Fibroblast of lung (primary cell): ENCODE measurements around the gene SLC2A1. TPM values are rescaled to one million over a fixed set of nuclear protein-coding genes. Genes with fewer than 3 reads are reported as not detected.
A peak's percentile ranks its signal among the peaks of the same experiment; 100 is the strongest.

ENCODE experiments used
- DNase-seq, 2 donors: peaks; one replicate each; pipeline versions ENCODE4 v3.0.0 to v3.0.0-alpha.2; 2010; ENCODE audit warnings: low read depth in 2 of 2
- H2AFZ ChIP-seq: 2 replicates; pipeline ENCODE4 v1.5.1; 2012; ENCODE audit warnings: low read length, control low read depth, inconsistent platforms
- H3K27ac ChIP-seq: 2 replicates; pipeline ENCODE4 v1.5.1; 2011; ENCODE audit warnings: low read length, control low read depth; ENCODE audit not compliant: insufficient read depth
- H3K27me3 ChIP-seq: 2 replicates; pipeline ENCODE4 v1.5.1; 2011; ENCODE audit warnings: mild to moderate bottlenecking, low read length; ENCODE audit not compliant: control insufficient read depth, insufficient read depth
- H3K36me3 ChIP-seq: 2 replicates; pipeline ENCODE4 v1.5.1; 2011; ENCODE audit warnings: low read length; ENCODE audit not compliant: control insufficient read depth, insufficient read depth
- H3K4me1 ChIP-seq: 2 replicates; pipeline ENCODE4 v1.5.1; 2011; ENCODE audit warnings: low read length; ENCODE audit not compliant: control insufficient read depth, insufficient read depth; ENCODE audit errors: extremely low read depth
- H3K4me2 ChIP-seq: 2 replicates; pipeline ENCODE4 v1.5.1; 2011; ENCODE audit warnings: low read length, control low read depth; ENCODE audit not compliant: insufficient read depth; ENCODE audit errors: extremely low read depth
- H3K4me3 ChIP-seq, 4 experiments: fragments of 200-600 bp in 1 of 4; sonication (generic) in 1 of 4; replicated peaks in 1 of 4; 2 replicates each; pipeline ENCODE4 v1.5.1; 2011 to 2016; ENCODE audit warnings: low read length in 4 of 4, low read depth in 3 of 4, mild to moderate bottlenecking in 3 of 4, control low read depth in 2 of 4, inconsistent platforms in 1 of 4, mixed read lengths in 1 of 4; ENCODE audit not compliant: insufficient read depth in 1 of 4; ENCODE audit errors: control extremely low read depth in 1 of 4
- H3K79me2 ChIP-seq: 2 replicates; pipeline ENCODE4 v1.5.1; 2012; ENCODE audit warnings: mild to moderate bottlenecking, low read length, inconsistent platforms; ENCODE audit not compliant: control insufficient read depth, insufficient read depth
- H3K9ac ChIP-seq: 2 replicates; pipeline ENCODE4 v1.5.1; 2011; ENCODE audit warnings: mild to moderate bottlenecking, low read length, control low read depth; ENCODE audit not compliant: insufficient read depth
- H3K9me3 ChIP-seq: 2 replicates; pipeline ENCODE4 v1.5.1; 2012; ENCODE audit warnings: low read depth, low read length; ENCODE audit not compliant: control insufficient read depth, insufficient read depth
- H4K20me1 ChIP-seq: 2 replicates; pipeline ENCODE4 v1.5.1; 2011; ENCODE audit warnings: low read length; ENCODE audit not compliant: control insufficient read depth, insufficient read depth; ENCODE audit errors: extremely low read depth
- CTCF ChIP-seq, 2 donors: IDR thresholded peaks in 1 of 2; conservative IDR thresholded peaks in 1 of 2; 1 replicate in 1 of 2; 2 replicates in 1 of 2; pipeline ENCODE4 v1.5.1; 2011 to 2012; ENCODE audit warnings: low read length in 2 of 2, control low read depth in 1 of 2, inconsistent platforms in 1 of 2, low read depth in 1 of 2, mild to moderate bottlenecking in 1 of 2
- EZH2 ChIP-seq: IDR thresholded peaks from 2 replicates; pipeline ENCODE4 v1.5.1; 2012; ENCODE audit warnings: low read length, control low read depth, mild to moderate bottlenecking; ENCODE audit errors: missing control alignments
- polyA plus RNA-seq, 2 donors: library from polyadenylated mRNA; depleted of rRNA in 1 of 2; stranded (reverse) in 1 of 2; unstranded in 1 of 2; fragments of >200 nt; gene quantifications; 2 replicates each; pipeline ENCODE4 v1.2.1, GENCODE V29; 2011 to 2012; ENCODE audit warnings: missing spikeins in 1 of 2
- total RNA-seq: library from RNA; depleted of rRNA; stranded (reverse); fragments of >200 nt; gene quantifications from 2 replicates; pipeline ENCODE4 v1.2.1, GENCODE V29; 2014

SLC2A1 gene
- total and polyA plus RNA-seq, 2 donors (not counting 1 experiment from before 2014, with no cell fraction given), result 29.9 to 56.5 TPM

GRCh38 chr1:42968654-42969053, 10.0 kb upstream of the SLC2A1 start:
- H3K4me1 ChIP-seq, result peaks cover 3% of the 10 kb centered on the region
- H3K9me3 ChIP-seq, result no peaks in the 10 kb centered on the region
- no peak overlapping the region for H3K27ac ChIP-seq
- no peaks in the 10 kb centered on the region for H3K79me2 ChIP-seq
- H3K4me2 ChIP-seq, result no peak overlapping the region
- no peak for TF ChIP-seq CTCF (conservative IDR thresholded peaks at IDR 0.05 in 1 of 2, IDR thresholded peaks at IDR 0.05 in 1 of 2; ENCODE audit: low read depth in 1 of 2, low read length in 2 of 2)
- TF ChIP-seq EZH2, result no peak
- no peak overlapping the region for H3K4me3 ChIP-seq
- H3K36me3 ChIP-seq, result no peaks in the 10 kb centered on the region
- no peaks in the 10 kb centered on the region for H4K20me1 ChIP-seq
- no peak for DNase-seq
- H2AFZ ChIP-seq, result no peak overlapping the region
- no peaks in the 10 kb centered on the region for H3K27me3 ChIP-seq
- H3K9ac ChIP-seq, result no peak overlapping the region

- H3K4me3 ChIP-seq, result no peak overlapping the region
- H3K4me2 ChIP-seq, result peak overlapping the region; percentile 54
- no peak overlapping the region for H2AFZ ChIP-seq
- no peaks in the 10 kb centered on the region for H4K20me1 ChIP-seq
- H3K27ac ChIP-seq, result peak overlapping the region; percentile 66
- peaks cover 13% of the 10 kb centered on the region for H3K4me1 ChIP-seq
- no peaks in the 10 kb centered on the region for H3K27me3 ChIP-seq
- H3K79me2 ChIP-seq, result no peaks in the 10 kb centered on the region
- TF ChIP-seq CTCF (conservative IDR thresholded peaks at IDR 0.05 in 1 of 2, IDR thresholded peaks at IDR 0.05 in 1 of 2; ENCODE audit: low read depth in 1 of 2, low read length in 2 of 2) (no peak), EZH2 (no peak)
- H3K9me3 ChIP-seq, result no peaks in the 10 kb centered on the region
- DNase-seq, result peak; percentile 83 to 97
- H3K9ac ChIP-seq, result no peak overlapping the region
- H3K36me3 ChIP-seq, result no peaks in the 10 kb centered on the region
Observed at GRCh38 chr1:42966688-42967612, 8.3 kb upstream of the SLC2A1 start.

- DNase-seq, result no peak
Observed at GRCh38 chr1:42965378-42965777, 6.7 kb upstream of the SLC2A1 start.

More at GRCh38 chr1:42965378-42965777, 6.7 kb upstream of the SLC2A1 start:
- H2AFZ ChIP-seq, result no peak overlapping the region
- H3K9me3 ChIP-seq, result no peaks in the 10 kb centered on the region
- no peak overlapping the region for H3K4me2 ChIP-seq
- H3K36me3 ChIP-seq, result no peaks in the 10 kb centered on the region
- H3K4me3 ChIP-seq, result no peak overlapping the region
- no peaks in the 10 kb centered on the region for H3K27me3 ChIP-seq
- no peak overlapping the region for H3K27ac ChIP-seq
- peaks cover 13% of the 10 kb centered on the region for H3K4me1 ChIP-seq
- no peak overlapping the region for H3K9ac ChIP-seq
- no peaks in the 10 kb centered on the region for H4K20me1 ChIP-seq
- no peaks in the 10 kb centered on the region for H3K79me2 ChIP-seq
- TF ChIP-seq EZH2 (no peak), CTCF (conservative IDR thresholded peaks at IDR 0.05 in 1 of 2, IDR thresholded peaks at IDR 0.05 in 1 of 2; ENCODE audit: low read depth in 1 of 2, low read length in 2 of 2) (no peak)
